ENCODE results near the gene CXCR5.

CXCR5 gene

DNA sequence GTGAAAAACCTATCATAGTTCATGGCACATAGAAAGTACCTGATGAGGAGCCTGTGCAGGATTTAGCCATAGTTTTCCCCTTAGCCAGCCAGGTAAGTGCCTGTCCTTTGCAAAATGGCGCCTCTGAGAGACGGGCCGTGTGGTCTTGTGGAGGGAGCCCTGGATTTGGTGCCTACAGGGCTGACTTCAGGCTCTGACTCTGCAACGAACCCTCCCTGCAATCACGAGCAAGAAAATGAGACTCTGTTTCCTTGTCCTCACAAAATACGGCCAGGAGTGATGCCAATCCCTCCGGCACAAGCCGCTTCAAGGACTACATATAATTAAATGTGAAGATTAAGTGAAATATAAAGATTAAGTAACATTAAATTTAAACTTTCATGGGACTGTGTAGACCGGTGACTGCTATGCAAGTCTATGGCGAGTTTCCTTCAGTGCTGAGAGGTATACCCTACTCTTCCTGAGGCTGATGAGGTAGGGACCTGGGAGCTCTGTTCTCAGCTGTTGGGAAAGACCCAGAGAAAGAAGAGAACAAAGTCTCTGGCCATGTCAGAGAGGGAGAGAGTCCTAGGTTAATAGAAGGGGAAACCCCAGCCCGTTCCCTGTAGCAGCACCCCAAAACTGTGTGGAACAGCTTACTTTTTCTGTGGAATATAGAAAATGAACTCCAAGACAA, 6.1 kb upstream of the CXCR5 start:
- no peak for DNase-seq

GRCh38 chr11:118878163-118878563, 5.5 kb upstream of the CXCR5 start:
- DNase-seq: no peak

GRCh38 chr11:118881228-118881627, 2.5 kb upstream of the CXCR5 start:
- no peak for DNase-seq

DNA sequence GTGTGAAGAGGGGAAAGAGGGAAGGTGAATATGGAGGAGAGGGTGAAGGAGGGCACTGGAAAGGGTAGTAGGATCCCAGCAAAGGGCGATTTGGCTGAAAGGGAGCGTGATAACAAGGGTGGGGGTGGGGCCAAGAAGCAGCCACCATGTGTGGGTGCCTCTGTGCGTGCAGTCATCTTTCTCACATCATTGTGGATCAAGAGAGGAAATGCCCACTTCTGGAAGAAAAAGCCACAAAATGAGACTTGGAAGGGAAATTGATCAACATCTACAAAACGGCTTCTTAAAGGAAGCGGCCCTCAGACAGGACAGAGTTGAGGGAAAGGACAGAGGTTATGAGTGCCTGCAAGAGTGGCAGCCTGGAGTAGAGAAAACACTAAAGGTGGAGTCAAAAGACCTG, 1.2 kb upstream of the CXCR5 start:
- no peak for DNase-seq

- no peak for DNase-seq
These were observed 706 bp upstream of the CXCR5 start for GRCh38 chr11:118883004-118883367.

GRCh38 chr11:118884875-118885274, 1.2 kb downstream of the CXCR5 start:
- DNase-seq: no peak

GRCh38 chr11:118885319-118885718, 1.6 kb downstream of the CXCR5 start:
- no peak for DNase-seq

DNA sequence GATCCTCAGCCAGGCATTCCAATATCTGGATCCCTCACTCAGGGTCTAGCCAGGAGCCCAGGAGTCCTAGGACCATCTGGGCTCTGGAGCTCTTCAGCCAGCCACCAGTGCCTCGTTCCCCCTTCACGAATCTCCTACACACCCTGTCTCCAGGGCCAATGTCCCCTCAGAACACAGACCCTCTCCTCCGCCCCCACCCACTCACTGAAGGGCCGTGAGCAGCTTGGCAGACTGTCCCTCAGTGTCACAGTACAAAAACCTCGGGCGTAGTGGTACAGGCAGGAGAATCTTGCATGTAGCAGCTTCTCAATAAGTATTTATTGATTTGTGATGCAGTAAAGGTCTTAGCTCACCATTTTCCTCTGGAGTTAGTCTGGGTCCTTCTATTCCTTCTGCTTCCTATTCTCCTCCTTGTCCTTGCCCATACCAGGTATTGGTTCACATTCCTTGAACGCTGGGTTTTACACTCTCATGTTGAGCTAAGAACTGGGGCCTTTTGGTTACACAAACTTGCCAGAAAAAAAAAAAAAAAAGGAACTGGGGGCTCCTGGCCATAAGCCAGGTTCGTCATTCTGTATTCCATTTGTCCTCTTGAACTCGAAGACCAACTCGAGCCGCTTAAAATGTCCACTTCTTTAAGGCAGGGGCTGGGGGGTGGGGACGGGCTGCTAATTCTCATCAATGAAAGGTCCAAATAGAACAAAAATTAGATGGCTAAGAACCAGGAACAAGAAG, 2.3 kb downstream of the CXCR5 start:
- DNase-seq: no peak

GRCh38 chr11:118886681-118887111, 3.0 kb downstream of the CXCR5 start:
- no peak for DNase-seq

DNA sequence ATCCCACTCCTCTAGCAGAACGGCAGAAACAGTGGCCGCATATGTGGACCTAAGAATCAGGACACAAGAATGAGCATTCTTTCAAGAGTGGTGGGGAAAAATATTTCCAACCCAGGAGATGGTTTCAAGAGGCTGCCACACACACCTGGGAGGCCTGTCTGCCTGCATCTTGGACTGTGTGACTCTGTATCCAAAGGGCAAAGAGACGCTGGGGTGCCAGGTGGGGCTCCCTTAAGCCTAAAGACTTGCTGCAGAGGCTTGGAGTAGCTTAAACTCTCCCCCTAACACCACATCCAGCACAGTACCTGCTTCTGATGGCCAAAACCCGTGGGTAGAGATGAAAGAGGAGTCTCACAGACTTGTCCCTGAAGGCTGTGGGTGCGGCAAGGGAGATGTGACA, 3.5 kb downstream of the CXCR5 start:
- DNase-seq: no peak

- no peak for DNase-seq
These were observed 4.7 kb downstream of the CXCR5 start for GRCh38 chr11:118888398-118888797.

DNA sequence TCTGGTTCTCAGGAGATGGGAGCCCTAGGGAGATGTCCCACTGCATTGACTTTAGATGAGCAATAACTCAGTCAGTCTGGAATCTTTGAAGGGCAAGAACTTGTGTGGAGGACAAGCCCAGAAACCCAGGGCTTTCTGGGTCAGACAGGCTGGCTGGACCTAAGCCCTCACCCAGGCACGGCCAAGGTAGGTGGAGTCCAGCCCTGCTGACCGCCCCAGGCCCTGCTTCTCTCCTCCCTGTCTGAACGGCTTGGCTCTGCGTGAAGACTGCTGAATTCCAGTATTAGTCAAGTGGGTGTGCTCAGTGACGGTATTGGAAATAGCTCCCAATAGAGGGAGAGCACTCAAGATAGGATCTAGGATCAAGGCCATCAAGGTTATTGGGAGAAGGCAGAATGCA, 6.1 kb downstream of the CXCR5 start:
- DNase-seq: no peak

DNA sequence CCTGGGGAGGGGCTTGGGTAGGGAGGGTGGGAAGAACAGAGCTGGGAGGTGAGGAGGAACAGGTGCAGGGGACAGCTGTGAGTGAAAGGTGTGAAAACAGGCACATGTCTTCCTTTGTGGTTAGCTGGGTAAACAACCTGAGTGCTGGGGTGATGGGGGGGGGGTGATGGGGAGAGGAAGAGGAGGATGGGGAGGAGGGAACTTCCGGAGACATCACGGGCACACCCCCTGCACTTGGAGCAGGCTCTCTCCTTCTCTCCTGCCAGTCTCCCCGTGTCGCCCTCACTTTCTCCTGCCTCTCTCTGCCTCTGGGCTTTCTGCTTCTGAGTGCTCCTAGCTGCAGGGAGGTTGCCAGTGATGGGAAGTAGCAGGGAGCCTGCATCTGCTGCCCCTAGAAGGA, 8.8 kb downstream of the CXCR5 start:
- DNase-seq: peak; percentile 65

DNA sequence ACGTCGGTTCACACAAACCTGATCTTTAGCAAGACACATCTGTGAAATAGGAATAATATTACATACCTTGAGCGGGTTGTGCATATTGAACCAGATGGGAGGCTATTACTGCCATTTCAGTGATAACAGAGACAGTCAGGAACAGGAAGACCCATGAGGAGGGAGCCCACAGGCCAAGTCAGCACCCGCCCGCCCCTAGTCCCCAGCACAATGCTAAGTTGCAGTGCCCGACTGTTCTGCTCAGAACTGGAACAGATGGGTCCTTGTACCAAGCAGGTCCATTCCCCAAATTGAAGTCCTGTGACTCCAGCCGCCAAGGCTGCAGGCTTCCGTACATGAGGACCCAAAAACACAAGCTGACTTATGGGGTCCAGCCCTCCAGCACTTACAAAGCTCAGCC, 9.3 kb downstream of the CXCR5 start:
- no peak for DNase-seq

- DNase-seq: no peak
These were observed 10.0 kb downstream of the CXCR5 start for GRCh38 chr11:118893662-118894061.

GRCh38 chr11:118894192-118894591, 10.5 kb downstream of the CXCR5 start:
- no peak for DNase-seq

GRCh38 chr11:118895093-118896039, 11.7 kb downstream of the CXCR5 start:
- DNase-seq: peak; percentile 64

DNA sequence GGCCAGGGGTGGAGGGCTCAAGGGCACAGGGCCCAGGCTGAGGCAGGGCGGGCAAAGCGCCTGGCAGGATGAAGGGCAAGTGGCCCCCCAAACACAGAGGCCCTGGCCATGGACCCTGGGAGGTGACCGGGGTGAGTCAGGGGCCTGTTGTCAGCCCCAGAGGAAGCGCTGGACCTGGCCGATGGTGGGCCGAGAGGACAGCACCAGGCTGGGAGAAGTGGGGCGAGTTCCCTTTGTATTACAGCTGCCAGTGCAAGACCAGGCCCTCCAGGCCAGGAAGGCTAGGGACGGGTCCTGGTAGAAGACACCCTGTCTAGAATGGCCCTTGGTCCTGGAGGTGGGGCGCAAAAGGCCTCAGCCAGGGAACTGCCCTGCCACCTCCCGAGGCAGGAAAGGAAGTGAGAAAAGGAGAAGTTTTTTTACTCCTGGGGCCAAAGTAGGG, 12.8 kb downstream of the CXCR5 start:
- DNase-seq: no peak

GRCh38 chr11:118896921-118897591, 13.4 kb downstream of the CXCR5 start:
- DNase-seq: no peak

DNA sequence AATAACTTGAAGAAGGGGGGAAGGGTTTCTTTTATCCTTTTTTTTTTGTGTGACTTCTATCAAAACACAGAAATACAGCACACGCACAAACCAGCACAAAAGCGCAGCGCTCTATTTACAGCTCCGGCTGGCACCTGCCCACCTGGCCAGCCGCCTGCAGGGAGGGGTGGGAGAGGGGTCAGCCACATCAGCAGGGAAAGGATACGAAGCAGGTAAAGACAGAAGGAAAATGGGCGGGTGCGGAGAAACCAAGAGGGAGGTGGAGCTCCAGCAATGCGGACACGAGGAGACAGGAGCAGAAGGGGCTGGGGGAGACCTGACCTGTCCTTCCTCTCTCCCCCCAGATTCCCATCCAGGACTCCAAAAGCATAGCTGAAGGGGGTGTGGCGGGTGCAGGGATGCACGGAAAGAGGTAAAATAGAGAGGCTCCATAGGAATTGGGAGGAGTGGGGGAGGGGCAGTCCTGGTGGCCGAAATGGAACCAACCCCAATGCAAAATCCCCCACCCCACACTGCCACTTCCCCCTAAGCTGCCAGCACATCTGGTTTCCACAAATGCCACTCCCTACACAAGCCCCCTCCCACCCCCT, 14.1 kb downstream of the CXCR5 start:
- DNase-seq: no peak

DNA sequence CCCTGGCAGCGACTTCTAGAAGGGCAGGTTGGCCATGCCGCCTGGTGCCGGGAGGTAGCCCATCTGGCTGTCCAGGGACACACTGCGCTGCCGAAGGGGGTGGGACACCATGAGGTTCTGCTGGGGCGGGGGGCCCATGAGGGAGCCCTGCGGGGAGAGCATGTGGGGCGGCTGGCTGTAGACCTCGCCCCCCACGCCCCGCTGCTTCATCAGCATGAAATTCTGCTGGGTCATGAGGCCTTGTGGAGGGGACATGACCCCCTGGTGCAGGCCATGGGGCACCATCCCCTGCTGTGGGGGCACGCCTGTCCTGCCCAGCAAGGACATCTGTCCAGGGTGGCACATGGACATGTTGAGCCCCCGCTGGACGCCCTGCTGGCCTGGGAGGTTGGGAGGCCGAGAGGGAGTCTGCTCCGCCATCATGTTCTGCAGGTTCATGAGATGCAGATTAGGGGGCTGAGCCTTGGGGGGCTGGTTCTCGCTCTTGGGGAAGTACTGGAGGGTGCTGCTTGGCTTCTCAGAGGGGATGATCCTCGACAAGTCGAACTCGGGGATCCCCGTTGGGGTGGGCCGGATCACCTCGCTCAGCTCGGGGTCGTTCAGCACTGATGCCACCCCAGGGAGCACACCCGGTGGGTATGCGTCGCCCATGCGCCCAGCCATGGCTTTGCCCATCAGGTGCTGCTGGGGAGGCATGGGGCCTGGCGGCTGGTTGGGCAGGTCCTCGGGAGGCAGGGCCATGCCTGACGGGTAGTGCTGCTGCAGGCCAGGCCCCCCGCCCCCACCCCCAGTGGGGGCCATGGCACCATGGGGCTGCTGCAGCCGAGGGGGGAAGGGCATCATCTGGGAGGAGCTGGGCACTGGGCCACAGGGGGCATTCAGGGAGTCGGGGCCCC, 15.0 kb downstream of the CXCR5 start:
- no peak for DNase-seq

- DNase-seq: no peak
These were observed 15.6 kb downstream of the CXCR5 start for GRCh38 chr11:118899296-118899688.

Data from activated gamma-delta T cell treated with Interleukin-2 at 50 U/mL for 16 hours (primary cell).